ENCODE results near the gene KRT32.

Gene KRT32

DNA sequence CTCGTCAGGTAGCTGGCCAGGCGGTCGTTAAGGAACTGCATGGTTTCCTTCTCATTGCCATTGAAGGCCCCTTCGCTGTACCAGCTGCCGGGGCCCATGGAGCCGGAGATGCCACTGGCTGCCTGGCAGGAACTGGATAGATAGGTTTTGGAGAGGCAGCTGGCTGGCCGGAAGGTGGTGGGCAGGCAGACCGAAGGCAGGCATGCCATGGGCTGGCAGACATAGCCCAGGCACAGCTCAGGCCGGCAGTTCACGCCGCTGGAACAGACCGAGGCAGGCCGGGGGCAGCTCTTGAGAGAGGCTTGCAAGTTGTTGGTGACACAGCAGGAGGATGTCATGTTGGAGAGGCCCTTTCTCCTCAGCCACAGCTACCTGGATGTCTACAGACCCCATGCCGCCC is at the start of gene KRT32:
TSS of gene KRT32 (minus strand) at position 399 of the 400 bp plus-strand sequence. CDS start at position 338, 61 bp downstream.
- in situ Hi-C loops (cut with HindIII; ENCODE audit: low sequenced_read_pairs) = no loop called here
- no peak within 1 kb of the TSS for H3K4me3 ChIP-seq (ENCODE audit: low read depth, low read length)
- no peak for DNase-seq (ENCODE audit: low read depth, low spot score)
- TF ChIP-seq, protein P1, sequence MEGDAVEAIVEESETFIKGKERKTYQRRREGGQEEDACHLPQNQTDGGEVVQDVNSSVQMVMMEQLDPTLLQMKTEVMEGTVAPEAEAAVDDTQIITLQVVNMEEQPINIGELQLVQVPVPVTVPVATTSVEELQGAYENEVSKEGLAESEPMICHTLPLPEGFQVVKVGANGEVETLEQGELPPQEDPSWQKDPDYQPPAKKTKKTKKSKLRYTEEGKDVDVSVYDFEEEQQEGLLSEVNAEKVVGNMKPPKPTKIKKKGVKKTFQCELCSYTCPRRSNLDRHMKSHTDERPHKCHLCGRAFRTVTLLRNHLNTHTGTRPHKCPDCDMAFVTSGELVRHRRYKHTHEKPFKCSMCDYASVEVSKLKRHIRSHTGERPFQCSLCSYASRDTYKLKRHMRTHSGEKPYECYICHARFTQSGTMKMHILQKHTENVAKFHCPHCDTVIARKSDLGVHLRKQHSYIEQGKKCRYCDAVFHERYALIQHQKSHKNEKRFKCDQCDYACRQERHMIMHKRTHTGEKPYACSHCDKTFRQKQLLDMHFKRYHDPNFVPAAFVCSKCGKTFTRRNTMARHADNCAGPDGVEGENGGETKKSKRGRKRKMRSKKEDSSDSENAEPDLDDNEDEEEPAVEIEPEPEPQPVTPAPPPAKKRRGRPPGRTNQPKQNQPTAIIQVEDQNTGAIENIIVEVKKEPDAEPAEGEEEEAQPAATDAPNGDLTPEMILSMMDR (IDR thresholded peaks at IDR 0.05; ENCODE audit: low read depth, low read length) = no peak

- in situ Hi-C loops (cut with HindIII; ENCODE audit: low sequenced_read_pairs) = no loop called here
- no peak overlapping the region for H3K4me3 ChIP-seq (ENCODE audit: low read depth, low read length)
- DNase-seq (ENCODE audit: low read depth, low spot score) = no peak
- TF ChIP-seq, protein P1 (IDR thresholded peaks at IDR 0.05; ENCODE audit: low read depth, low read length) = no peak
These were observed 49.7 kb upstream of the KRT32 start for GRCh38 chr17:41516830-41517283.

- in situ Hi-C loops (cut with HindIII; ENCODE audit: low sequenced_read_pairs) = no loop called here
- H3K4me3 ChIP-seq (ENCODE audit: low read depth, low read length) = no peak overlapping the region
- TF ChIP-seq, protein P1 (IDR thresholded peaks at IDR 0.05; ENCODE audit: low read depth, low read length) = no peak
- no peak for DNase-seq (ENCODE audit: low read depth, low spot score)
These were observed 49.1 kb upstream of the KRT32 start for GRCh38 chr17:41516147-41516829.

- H3K4me3 ChIP-seq (ENCODE audit: low read depth, low read length) = no peak overlapping the region
- DNase-seq (ENCODE audit: low read depth, low spot score) = no peak
- TF ChIP-seq, protein P1 (IDR thresholded peaks at IDR 0.05; ENCODE audit: low read depth, low read length) = no peak
- in situ Hi-C loops (cut with HindIII; ENCODE audit: low sequenced_read_pairs) = no loop called here
These were observed 46.0 kb upstream of the KRT32 start for GRCh38 chr17:41513168-41513547.

DNA sequence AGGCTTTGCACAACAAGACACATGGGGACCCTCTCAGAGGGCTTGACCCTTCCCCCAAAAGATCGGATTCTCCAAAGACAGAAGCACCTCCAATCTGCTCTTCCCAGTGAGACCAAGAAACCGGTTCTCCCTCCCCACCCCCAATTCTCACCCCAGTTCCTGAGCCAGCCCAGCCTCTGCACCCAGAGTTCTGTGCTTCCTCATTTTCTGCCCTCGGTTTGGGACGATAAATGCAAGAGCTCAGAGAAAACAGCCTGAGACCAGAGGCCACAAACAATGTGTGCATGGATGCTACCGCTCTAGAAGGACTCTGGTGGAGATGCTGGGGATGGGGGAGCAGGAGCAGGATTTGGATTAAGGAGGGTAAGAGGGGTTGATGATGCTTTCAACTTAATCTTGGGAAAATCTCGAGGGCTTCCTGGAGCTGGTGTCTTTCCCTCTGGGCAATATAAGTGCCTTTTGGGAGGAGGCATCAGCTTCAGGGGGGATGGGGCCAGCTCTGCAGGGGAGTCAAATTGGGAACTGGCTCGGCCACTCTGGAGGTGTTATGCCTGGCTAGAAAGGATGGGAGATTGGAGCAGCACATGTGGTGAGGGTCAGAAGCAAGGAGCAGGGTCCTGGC is 45.5 kb upstream of the KRT32 start:
- in situ Hi-C loops (cut with HindIII; ENCODE audit: low sequenced_read_pairs) = no loop called here
- H3K4me3 ChIP-seq (ENCODE audit: low read depth, low read length) = no peak overlapping the region
- TF ChIP-seq, protein P1 (IDR thresholded peaks at IDR 0.05; ENCODE audit: low read depth, low read length) = no peak
- DNase-seq (ENCODE audit: low read depth, low spot score) = no peak

DNA sequence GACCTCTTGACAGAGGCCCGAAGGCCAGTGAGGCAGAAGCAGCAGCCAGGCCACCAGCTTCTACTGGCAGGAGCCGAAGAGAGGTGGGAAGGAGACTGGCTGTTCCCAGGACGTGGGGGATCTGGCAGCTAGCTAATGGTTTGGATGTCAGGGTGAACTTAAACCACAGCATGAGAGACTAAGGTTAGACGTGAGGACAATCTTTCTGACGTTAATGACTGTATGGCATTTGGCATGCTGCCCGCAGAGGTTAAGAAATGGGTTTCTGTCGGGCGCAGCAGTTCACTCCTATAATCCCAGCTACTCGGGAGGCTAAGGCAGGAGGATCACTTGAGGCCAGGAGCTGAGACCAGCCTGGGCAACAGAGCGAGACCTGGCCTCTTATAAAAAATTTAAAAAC is 44.5 kb upstream of the KRT32 start:
- TF ChIP-seq, protein P1 (IDR thresholded peaks at IDR 0.05; ENCODE audit: low read depth, low read length) = no peak
- in situ Hi-C loops (cut with HindIII; ENCODE audit: low sequenced_read_pairs) = no loop called here
- H3K4me3 ChIP-seq (ENCODE audit: low read depth, low read length) = no peak overlapping the region
- no peak for DNase-seq (ENCODE audit: low read depth, low spot score)

Measured in astrocyte of the spinal cord (primary cell).